GM23248 (cell line): ENCODE measurements around the gene LMOD3. TPM values are rescaled to one million over a fixed set of nuclear protein-coding genes. Genes with fewer than 3 reads are reported as not detected.

ENCODE experiments used
- DNase-seq: peaks from one replicate; pipeline ENCODE4 v3.0.0-alpha.2; 2015
- H2AFZ ChIP-seq: fragments of 200-600 bp; sonication (generic); 2 replicates; pipeline ENCODE4 v1.6.1; 2016; ENCODE audit warnings: antibody characterized with exemption
- H3F3A ChIP-seq: fragments of 200-600 bp; sonication (generic); 2 replicates; pipeline ENCODE4 v1.6.1; 2016; ENCODE audit warnings: mild to moderate bottlenecking, antibody characterized with exemption, mixed run types; ENCODE audit not compliant: insufficient read depth
- H3K27ac ChIP-seq: fragments of 200-600 bp; sonication (generic); 2 replicates; pipeline ENCODE4 v1.5.1; 2016; ENCODE audit warnings: mild to moderate bottlenecking
- H3K27me3 ChIP-seq: fragments of 200-600 bp; sonication (generic); replicated peaks from 2 replicates; pipeline ENCODE4 v1.6.1; 2016; ENCODE audit warnings: mild to moderate bottlenecking; ENCODE audit not compliant: insufficient read depth
- H3K36me3 ChIP-seq: fragments of 200-600 bp; sonication (generic); 2 replicates; pipeline ENCODE4 v1.6.1; 2016; ENCODE audit warnings: low read depth, mild to moderate bottlenecking
- H3K4me1 ChIP-seq: fragments of 200-600 bp; sonication (generic); 2 replicates; pipeline ENCODE4 v1.6.1; 2016; ENCODE audit warnings: mild to moderate bottlenecking; ENCODE audit not compliant: insufficient read depth
- H3K4me2 ChIP-seq: fragments of 200-600 bp; sonication (generic); one replicate; pipeline ENCODE4 v1.6.1; 2016; ENCODE audit warnings: mild to moderate bottlenecking; ENCODE audit not compliant: unreplicated experiment
- H3K4me3 ChIP-seq: fragments of 200-600 bp; sonication (generic); 2 replicates; pipeline ENCODE4 v1.5.1; 2016; ENCODE audit warnings: mild to moderate bottlenecking
- H3K79me2 ChIP-seq: fragments of 200-600 bp; sonication (generic); 2 replicates; pipeline ENCODE4 v1.6.1; 2016; ENCODE audit warnings: mild to moderate bottlenecking; ENCODE audit not compliant: insufficient read depth
- H3K9ac ChIP-seq: fragments of 200-600 bp; sonication (generic); 2 replicates; pipeline ENCODE4 v1.6.1; 2016; ENCODE audit warnings: mild to moderate bottlenecking
- H3K9me2 ChIP-seq: fragments of 200-600 bp; sonication (generic); 2 replicates; pipeline ENCODE4 v1.6.1; 2016; ENCODE audit warnings: mixed run types, mild to moderate bottlenecking, moderate library complexity; ENCODE audit not compliant: insufficient read depth
- H3K9me3 ChIP-seq: fragments of 200-600 bp; sonication (generic); one replicate; pipeline ENCODE4 v1.6.1; 2017; ENCODE audit warnings: low read depth
- H4K20me1 ChIP-seq: fragments of 200-600 bp; sonication (generic); 2 replicates; pipeline ENCODE4 v1.6.0; 2016; ENCODE audit not compliant: insufficient read depth
- EZH2 ChIP-seq: fragments of 200-600 bp; sonication (generic); IDR thresholded peaks from 2 replicates; pipeline ENCODE4 v1.6.1; 2018; ENCODE audit warnings: antibody characterized with exemption, mild to moderate bottlenecking; ENCODE audit not compliant: insufficient read depth, poor library complexity, severe bottlenecking
- EZH2phosphoT487 ChIP-seq: fragments of 200-600 bp; sonication (generic); IDR thresholded peaks from 2 replicates; pipeline ENCODE4 v1.6.1; 2018; ENCODE audit warnings: antibody characterized with exemption, moderate library complexity, mild to moderate bottlenecking, low read depth; ENCODE audit not compliant: insufficient read depth
- WGBS, 2 experiments: methylation state at CpG; one replicate each; pipeline ENCODE4 v1.1.6; 2015 to 2017; ENCODE audit warnings: low lambda C conversion rate in 2 of 2, low coverage in 1 of 2; ENCODE audit errors: missing lambda C conversion rate in 2 of 2; 5-methylcytosine and 5-hydroxymethylcytosine counted together
- in situ Hi-C: fragments of 300-500 bp; cut with MboI; formaldehyde crosslinking; loops from 2 replicates; pipeline ENCODE4 v1.15.0; 2020
- polyA plus RNA-seq: library from polyadenylated mRNA; unstranded; fragments of >200 nt; fragmentation: Nextera tagmentation; extraction: Ambion mirVana; gene quantifications from 2 replicates; pipeline ENCODE4 v1.2.1, GENCODE V29; 2016
- total RNA-seq: library from RNA; depleted of rRNA; stranded (reverse); fragments of >200 nt; shearing (Covaris generic); gene quantifications from 2 replicates; pipeline ENCODE4 v1.2.3, GENCODE V29; 2014; rRNA removed

The LMOD3 gene
- total and polyA plus RNA-seq, 2 experiments from 2014 or later, result not detected

GRCh38 chr3:69058180-69058946 lies 64.0 kb downstream of the LMOD3 start:
- in situ Hi-C loops, result no loop called here
- Histone ChIP-seq H3K4me1 (no peaks in the 10 kb centered on the region), H3K36me3 (peaks cover 68% of the 10 kb centered on the region), H3K27me3 (no peaks in the 10 kb centered on the region), H3K79me2 (no peaks in the 10 kb centered on the region), H3K4me3 (no peak overlapping the region), H3F3A (peaks cover 15% of the 10 kb centered on the region), H3K27ac (no peak overlapping the region), H4K20me1 (no peaks in the 10 kb centered on the region), H3K4me2 (no peak overlapping the region), H3K9me3 (no peaks in the 10 kb centered on the region), H3K9me2 (no peaks in the 10 kb centered on the region), H2AFZ (no peak overlapping the region), H3K9ac (no peak overlapping the region)
- WGBS, 2 experiments, result 96 to 97% methylated on average over 3 of the region's 3 CpGs
- DNase-seq, result no peak
- TF ChIP-seq EZH2phosphoT487 (no peak), EZH2 (no peak)

Other genes starting within 250 kb of the LMOD3 start
- gene TAFA4, start 190.0 kb downstream of the LMOD3 start, total RNA-seq, result not detected in 2 replicates
- not detected in 2 replicates for gene TAFA4, start 190.0 kb downstream of the LMOD3 start, polyA plus RNA-seq
- 42.4 and 47.7 TPM in 2 replicates for gene EOGT, start 108.9 kb downstream of the LMOD3 start, total RNA-seq
- 29.3 and 31.6 TPM in 2 replicates for gene EOGT, start 108.9 kb downstream of the LMOD3 start, polyA plus RNA-seq
- gene TMF1, start 70.3 kb downstream of the LMOD3 start, total RNA-seq, result 27.0 and 35.2 TPM in 2 replicates
- gene TMF1, start 70.3 kb downstream of the LMOD3 start, polyA plus RNA-seq, result 36.9 and 41.4 TPM in 2 replicates
- 64.0 and 75.1 TPM in 2 replicates for gene UBA3, start 42.2 kb downstream of the LMOD3 start, total RNA-seq
- 62.1 and 65.0 TPM in 2 replicates for gene UBA3, start 42.2 kb downstream of the LMOD3 start, polyA plus RNA-seq
- gene ARL6IP5, start 37.7 kb downstream of the LMOD3 start, total RNA-seq, result 94.0 and 98.7 TPM in 2 replicates
- 174 and 178 TPM in 2 replicates for gene ARL6IP5, start 37.7 kb downstream of the LMOD3 start, polyA plus RNA-seq